Tibial nerve (tissue), 4 donors: ENCODE data around the gene PJVK. TPM values are rescaled to one million over a fixed set of nuclear protein-coding genes. Genes with fewer than 3 reads are reported as not detected.

Source experiments
- DNase-seq, 2 donors: peaks; one replicate each; pipeline ENCODE4 v3.0.0-alpha.2; 2019; ENCODE audit warnings: low spot score in 2 of 2
- H3K27ac ChIP-seq, 4 donors: fragments of 200-600 bp; sonication (generic) in 3 of 4; one replicate each; pipeline ENCODE4 v1.5.1; 2017 to 2019; ENCODE audit warnings: mild to moderate bottlenecking in 1 of 4
- H3K27me3 ChIP-seq, 2 donors: fragments of 200-600 bp; sonication (generic) in 1 of 2; one replicate each; pipeline versions ENCODE4 v1.5.1 to v1.6.0; 2017 to 2019
- H3K36me3 ChIP-seq, 3 donors: fragments of 200-600 bp; sonication (generic); one replicate each; pipeline ENCODE4 v1.5.1; 2018 to 2019
- H3K4me1 ChIP-seq, 4 donors: fragments of 200-600 bp; sonication (generic) in 3 of 4; one replicate each; pipeline ENCODE4 v1.5.1; 2017 to 2019
- H3K4me3 ChIP-seq, 4 donors: fragments of 200-600 bp; sonication (generic) in 3 of 4; one replicate each; pipeline ENCODE4 v1.5.1; 2017 to 2019; ENCODE audit warnings: mild to moderate bottlenecking in 1 of 4, moderate library complexity in 1 of 4
- H3K9me3 ChIP-seq, 4 donors: fragments of 200-600 bp; sonication (generic) in 3 of 4; one replicate each; pipeline ENCODE4 v1.5.1; 2017 to 2019
- EP300 ChIP-seq, 2 donors: sonication (generic); formaldehyde crosslinking; IDR thresholded peaks; one replicate each; pipeline ENCODE4 v1.6.1; 2017; ENCODE audit warnings: antibody characterized with exemption in 2 of 2, mild to moderate bottlenecking in 1 of 2
- POLR2A ChIP-seq, 2 donors: fragments of 450-650 bp; IDR thresholded peaks; one replicate each; pipeline ENCODE4 v1.6.1; 2017; ENCODE audit warnings: antibody characterized with exemption in 2 of 2, mild to moderate bottlenecking in 2 of 2, moderate library complexity in 2 of 2
- WGBS, 2 donors: methylation state at CpG; one replicate each; pipeline ENCODE4 v1.1.5; 2018; 5-methylcytosine and 5-hydroxymethylcytosine counted together
- total RNA-seq, 4 donors: library from RNA; depleted of rRNA; stranded (reverse); fragments of >200 nt; gene quantifications; one replicate each; pipeline ENCODE4 v1.1.0, GENCODE V29; 2016
- TF ChIP-seq, protein P1 (sequence below), 5 experiments: fragments of 200-600 bp in 3 of 5; fragments of 450-650 bp in 2 of 5; sonication (generic) in 3 of 5; IDR thresholded peaks; one replicate each; pipeline ENCODE4 v1.5.1; 2016 to 2019; ENCODE audit warnings: antibody characterized with exemption in 5 of 5, mild to moderate bottlenecking in 3 of 5, moderate library complexity in 2 of 5

Gene PJVK
- total RNA-seq, 4 donors from 2014 or later, result 5.1 to 9.6 (median 6.8) TPM

DNA sequence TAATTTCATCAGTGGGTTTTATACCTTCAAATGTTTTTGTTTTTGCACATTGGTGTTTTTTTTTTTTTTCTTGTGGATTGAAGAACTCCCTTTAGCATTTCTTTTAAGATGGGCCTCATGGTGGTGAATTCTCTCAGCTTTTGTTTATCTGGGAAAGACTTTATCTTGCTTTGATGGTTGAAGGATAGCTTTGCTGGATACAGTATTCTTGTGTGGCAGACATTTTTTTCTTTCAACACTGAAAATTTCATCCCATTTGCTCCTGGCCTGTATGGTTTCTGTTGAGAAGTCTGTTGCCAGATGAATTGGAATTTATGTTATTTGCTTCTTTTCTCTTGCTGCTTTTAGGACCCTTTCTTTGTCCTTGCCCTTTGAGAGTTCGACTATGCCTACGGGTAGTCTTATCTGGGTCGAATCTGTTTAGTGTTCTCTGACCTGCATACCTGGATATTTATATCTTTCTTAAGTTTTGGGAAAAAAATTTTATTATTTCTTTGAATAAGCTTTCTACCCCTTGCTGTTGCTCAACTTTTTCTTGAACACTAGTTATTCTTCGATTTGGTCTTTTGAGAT is 25.8 kb upstream of the PJVK start:
- H3K9me3 ChIP-seq, result peaks cover 0 to 10% (median 0%) of the 10 kb centered on the region in 4 donors
- H3K27ac ChIP-seq, result no peak overlapping the region
- TF ChIP-seq EP300 (IDR thresholded peaks at IDR 0.05) (no peak), POLR2A (IDR thresholded peaks at IDR 0.05) (no peak)
- TF ChIP-seq, protein P1, sequence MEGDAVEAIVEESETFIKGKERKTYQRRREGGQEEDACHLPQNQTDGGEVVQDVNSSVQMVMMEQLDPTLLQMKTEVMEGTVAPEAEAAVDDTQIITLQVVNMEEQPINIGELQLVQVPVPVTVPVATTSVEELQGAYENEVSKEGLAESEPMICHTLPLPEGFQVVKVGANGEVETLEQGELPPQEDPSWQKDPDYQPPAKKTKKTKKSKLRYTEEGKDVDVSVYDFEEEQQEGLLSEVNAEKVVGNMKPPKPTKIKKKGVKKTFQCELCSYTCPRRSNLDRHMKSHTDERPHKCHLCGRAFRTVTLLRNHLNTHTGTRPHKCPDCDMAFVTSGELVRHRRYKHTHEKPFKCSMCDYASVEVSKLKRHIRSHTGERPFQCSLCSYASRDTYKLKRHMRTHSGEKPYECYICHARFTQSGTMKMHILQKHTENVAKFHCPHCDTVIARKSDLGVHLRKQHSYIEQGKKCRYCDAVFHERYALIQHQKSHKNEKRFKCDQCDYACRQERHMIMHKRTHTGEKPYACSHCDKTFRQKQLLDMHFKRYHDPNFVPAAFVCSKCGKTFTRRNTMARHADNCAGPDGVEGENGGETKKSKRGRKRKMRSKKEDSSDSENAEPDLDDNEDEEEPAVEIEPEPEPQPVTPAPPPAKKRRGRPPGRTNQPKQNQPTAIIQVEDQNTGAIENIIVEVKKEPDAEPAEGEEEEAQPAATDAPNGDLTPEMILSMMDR (IDR thresholded peaks at IDR 0.05), result no peak
- no peak overlapping the region for H3K4me3 ChIP-seq
- H3K27me3 ChIP-seq, result no peaks in the 10 kb centered on the region
- WGBS, 2 donors, result 98% methylated on average over 4 of the region's 4 CpGs
- H3K36me3 ChIP-seq, result peaks cover 0 to 74% (median 0%) of the 10 kb centered on the region in 3 donors
- DNase-seq, result no peak
- no peaks in the 10 kb centered on the region for H3K4me1 ChIP-seq

DNA sequence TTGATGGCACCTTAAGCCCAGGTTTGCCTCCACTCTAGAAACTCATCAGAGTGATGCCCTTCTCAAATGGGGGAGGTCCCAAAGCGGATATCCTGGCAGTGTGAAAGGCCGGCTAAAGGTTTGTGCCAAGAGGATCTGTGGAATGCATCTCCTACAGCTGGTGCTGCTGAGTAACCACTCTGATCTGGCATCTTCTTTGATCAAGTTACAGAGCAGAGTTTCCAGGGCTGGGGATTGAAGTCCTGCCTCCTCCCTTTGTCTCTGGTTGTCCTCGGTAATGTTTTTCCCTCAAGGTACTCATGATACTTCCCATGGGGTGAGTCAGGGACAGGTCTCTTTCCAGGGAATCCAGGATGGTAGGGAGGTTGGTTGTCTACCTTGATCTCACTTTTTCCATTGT is 24.8 kb upstream of the PJVK start:
- H3K4me1 ChIP-seq, result no peaks in the 10 kb centered on the region
- H3K27ac ChIP-seq, result no peak overlapping the region
- no peaks in the 10 kb centered on the region for H3K27me3 ChIP-seq
- H3K36me3 ChIP-seq, result peaks cover 0 to 80% (median under 1%) of the 10 kb centered on the region in 3 donors
- no peak for DNase-seq
- WGBS, 2 donors, result 81 to 94% methylated on average over 3 of the region's 3 CpGs
- no peak overlapping the region for H3K4me3 ChIP-seq
- peaks cover 0 to 10% (median 0%) of the 10 kb centered on the region in 4 donors for H3K9me3 ChIP-seq
- TF ChIP-seq, protein P1 (IDR thresholded peaks at IDR 0.05), result no peak
- TF ChIP-seq POLR2A (IDR thresholded peaks at IDR 0.05) (no peak), EP300 (IDR thresholded peaks at IDR 0.05) (no peak)

DNA sequence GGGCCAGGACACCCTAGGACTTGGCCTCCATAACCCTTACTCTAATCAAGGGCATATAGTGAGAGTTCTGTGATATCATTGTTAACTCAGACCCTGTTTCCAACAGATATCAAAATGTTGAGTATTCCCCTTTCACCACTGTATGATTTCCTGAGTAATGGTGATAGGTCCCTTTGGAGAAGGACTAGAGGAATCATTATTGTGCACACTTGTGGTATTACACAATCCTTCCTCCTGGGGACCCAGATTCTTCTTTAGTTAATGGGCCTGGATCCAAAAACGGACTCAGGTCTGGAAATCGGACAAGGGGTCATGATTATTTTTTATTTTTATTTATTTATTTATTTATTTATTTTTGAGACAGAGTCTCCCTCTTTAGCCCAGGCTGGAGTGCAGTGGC is 23.7 kb upstream of the PJVK start:
- peaks cover 0 to 81% (median 5%) of the 10 kb centered on the region in 3 donors for H3K36me3 ChIP-seq
- TF ChIP-seq EP300 (IDR thresholded peaks at IDR 0.05), result no peak
- TF ChIP-seq, protein P1 (IDR thresholded peaks at IDR 0.05), result no peak

DNA sequence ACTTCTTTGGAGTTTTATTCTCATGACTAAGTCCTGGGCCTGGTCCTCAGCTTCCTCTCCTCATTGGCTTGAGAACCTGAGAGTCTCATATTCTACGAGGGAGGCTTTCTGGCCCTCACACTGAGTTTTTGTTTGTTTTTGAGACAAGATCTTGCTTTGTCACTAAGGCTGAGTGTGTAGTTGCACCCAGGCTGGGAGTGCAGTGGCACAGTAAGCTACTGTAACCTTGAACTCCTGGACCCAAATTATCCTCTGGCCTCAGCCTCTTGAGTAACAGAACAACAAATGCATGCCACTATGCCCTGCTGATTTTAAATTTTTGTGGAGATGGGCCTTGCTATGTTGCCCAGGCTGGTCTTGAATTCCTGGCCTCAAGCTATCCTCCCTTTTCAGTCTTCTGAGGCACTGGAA is 22.8 kb upstream of the PJVK start:
- Histone ChIP-seq H3K36me3 (peaks cover 0 to 81% (median 5%) of the 10 kb centered on the region in 3 donors), H3K4me1 (no peaks in the 10 kb centered on the region), H3K4me3 (no peak overlapping the region), H3K27ac (no peak overlapping the region), H3K27me3 (no peaks in the 10 kb centered on the region), H3K9me3 (peaks cover 0 to 10% (median 0%) of the 10 kb centered on the region in 4 donors)
- WGBS, 2 donors, result 57 to 84% methylated on average over 1 of the region's 1 CpG
- TF ChIP-seq POLR2A (IDR thresholded peaks at IDR 0.05), result no peak
- TF ChIP-seq, protein P1 (IDR thresholded peaks at IDR 0.05), result no peak
- TF ChIP-seq EP300 (IDR thresholded peaks at IDR 0.05), result no peak
- no peak for DNase-seq

More for the DNA sequence above, 23.7 kb upstream of the PJVK start:
- Histone ChIP-seq H3K4me3 (no peak overlapping the region), H3K4me1 (no peaks in the 10 kb centered on the region), H3K9me3 (peaks cover 0 to 10% (median 0%) of the 10 kb centered on the region in 4 donors), H3K27me3 (no peaks in the 10 kb centered on the region), H3K27ac (no peak overlapping the region)
- DNase-seq, result no peak
- WGBS, 2 donors, result 72 to 77% methylated on average over 2 of the region's 2 CpGs

DNA sequence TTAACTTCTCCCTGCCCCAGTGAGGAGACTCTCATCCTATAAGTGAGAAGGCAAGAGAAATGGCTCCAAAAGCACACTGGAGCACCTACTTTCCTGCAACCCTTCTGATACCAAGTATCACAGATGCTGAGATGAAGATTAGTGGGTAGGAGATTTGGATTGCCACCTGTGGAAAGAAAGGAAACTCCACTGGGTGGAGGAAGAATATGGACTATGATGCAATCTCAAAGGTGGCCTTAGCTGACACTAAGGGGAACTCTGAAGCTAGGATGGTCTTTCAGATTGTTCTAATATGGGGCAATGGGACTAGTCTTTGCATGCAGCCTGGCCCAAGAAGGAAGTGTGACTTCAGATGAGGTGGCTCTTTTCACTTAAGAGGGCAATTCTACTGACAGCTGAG is 21.8 kb upstream of the PJVK start:
- H3K36me3 ChIP-seq, result peaks cover 0 to 89% (median 5%) of the 10 kb centered on the region in 3 donors

More for the DNA sequence above, 21.8 kb upstream of the PJVK start:
- Histone ChIP-seq H3K4me1 (no peaks in the 10 kb centered on the region), H3K9me3 (peaks cover 0 to 10% (median 0%) of the 10 kb centered on the region in 4 donors), H3K27ac (no peak overlapping the region), H3K4me3 (no peak overlapping the region), H3K27me3 (no peaks in the 10 kb centered on the region)
- DNase-seq, result no peak
- TF ChIP-seq EP300 (IDR thresholded peaks at IDR 0.05), result no peak
- TF ChIP-seq, protein P1 (IDR thresholded peaks at IDR 0.05), result no peak
- TF ChIP-seq POLR2A (IDR thresholded peaks at IDR 0.05), result no peak
